Right renal pelvis (tissue), 4 donors: ENCODE results near the gene SCAP. TPM values are rescaled to one million over a fixed set of nuclear protein-coding genes. Genes with fewer than 3 reads are reported as not detected.
"Not testable (repeated sequence)": the region's sequence is repeated elsewhere in the genome, so short reads cannot be mapped to it uniquely, and the experiment has no call there.

ENCODE experiments used
- DNase-seq, 4 donors: peaks; one replicate each; pipeline ENCODE4 v3.0.0-alpha.2; 2013; ENCODE audit warnings: low read depth in 4 of 4, low spot score in 3 of 4, missing footprints in 1 of 4
- polyA plus RNA-seq, 4 donors: library from polyadenylated mRNA; unstranded; fragments of 120-200 nt; gene quantifications; one replicate each; pipeline ENCODE4 v1.2.1, GENCODE V29; 2013; ENCODE audit not compliant: insufficient read length in 4 of 4

Gene SCAP
- polyA plus RNA-seq, 4 donors: 77.8 to 80.8 (median 78.5) TPM

- no peak for DNase-seq
Observed at GRCh38 chr3:47370887-47371697, 104.6 kb downstream of the SCAP start.

GRCh38 chr3:47370020-47370419, 105.7 kb downstream of the SCAP start:
- DNase-seq: not testable (repeated sequence)

- no peak for DNase-seq
Observed at GRCh38 chr3:47367631-47368030, 108.1 kb downstream of the SCAP start.

- no peak for DNase-seq
Observed at GRCh38 chr3:47366833-47367232, 108.9 kb downstream of the SCAP start.

GRCh38 chr3:47365213-47366153, 110.3 kb downstream of the SCAP start:
- DNase-seq: no peak

Other genes starting within 250 kb of the SCAP start
- 10 to 100 TPM; 21.9 to 24.9 (median 23.8) TPM for gene KIF9, start 193.1 kb downstream of the SCAP start, polyA plus RNA-seq
- 10 to 100 TPM; 12.4 to 14.5 (median 13.4) TPM for gene KLHL18, start 193.0 kb downstream of the SCAP start, polyA plus RNA-seq
- gene PTPN23, start 94.9 kb downstream of the SCAP start, polyA plus RNA-seq: 10 to 100 TPM; 23.0 to 30.4 (median 27.8) TPM
- gene ELP6, start 37.8 kb upstream of the SCAP start, polyA plus RNA-seq: 10 to 100 TPM; 38.7 to 42.4 (median 40.0) TPM
- 1 to 10 TPM in 3 of 4 donors, under 1 TPM in 1; 0.76 to 1.4 (median 1.2) TPM for gene CSPG5, start 102.9 kb upstream of the SCAP start, polyA plus RNA-seq